SK-N-SH (cell line): ENCODE measurements around the gene IRAG1. TPM values are rescaled to one million over a fixed set of nuclear protein-coding genes. Genes with fewer than 3 reads are reported as not detected.

ENCODE experiments used
- CTCF ChIA-PET: fragments of 300-600, 350-600 bp; formaldehyde crosslinking; extraction: SDS; loops from one replicate; lab custom pipeline; 2021; lab: Yijun Ruan, JAX
- POLR2A ChIA-PET: fragments of 350-600 bp; sonication (Branson Sonifier 250); formaldehyde crosslinking; extraction: SDS; loops from one replicate; lab custom pipeline; 2020; ENCODE audit warnings: antibody characterized with exemption, inconsistent platforms; lab: Yijun Ruan, JAX
- DNase-seq: peaks from one replicate; pipeline ENCODE4 v3.0.0; 2012
- H2AFZ ChIP-seq: fragments of 200-600 bp; sonication (generic); 2 replicates; pipeline ENCODE4 v1.8.1; 2016; ENCODE audit warnings: antibody characterized with exemption, mild to moderate bottlenecking, low read depth
- H3F3A ChIP-seq: fragments of 200-600 bp; sonication (generic); replicated peaks from 2 replicates; pipeline ENCODE3; 2016; ENCODE audit warnings: antibody characterized with exemption, mild to moderate bottlenecking; ENCODE audit not compliant: insufficient read depth
- H3K27ac ChIP-seq, 2 experiments: fragments of 200-500 bp in 1 of 2; fragments of 200-600 bp in 1 of 2; sonication (Bioruptor generic) in 1 of 2; sonication (generic), shearing (Covaris generic) in 1 of 2; 2 replicates each; pipeline versions ENCODE4 v1.5.1 to v1.6.1; 2014 to 2016; ENCODE audit warnings: low read depth in 2 of 2, inconsistent platforms in 1 of 2, low read length in 1 of 2, mild to moderate bottlenecking in 1 of 2, mixed read lengths in 1 of 2
- H3K27me3 ChIP-seq: fragments of 200-600 bp; sonication (generic), shearing (Covaris generic); 2 replicates; pipeline ENCODE4 v1.6.1; 2016; ENCODE audit warnings: mixed run types; ENCODE audit not compliant: insufficient read depth
- H3K36me3 ChIP-seq, 2 experiments: fragments of 200-500 bp in 1 of 2; fragments of 200-600 bp in 1 of 2; sonication (Bioruptor generic) in 1 of 2; sonication (generic) in 1 of 2; replicated peaks in 1 of 2; 2 replicates each; pipeline versions ENCODE3 to v1.5.1; 2014 to 2016; ENCODE audit warnings: low read length in 1 of 2, mild to moderate bottlenecking in 1 of 2; ENCODE audit not compliant: insufficient read depth in 2 of 2, control insufficient read depth in 1 of 2
- H3K4me1 ChIP-seq, 2 experiments: fragments of 200-500 bp in 1 of 2; fragments of 200-600 bp in 1 of 2; sonication (Bioruptor generic) in 1 of 2; sonication (generic), shearing (Covaris generic) in 1 of 2; 2 replicates each; pipeline versions ENCODE4 v1.5.1 to v1.6.1; 2014 to 2016; ENCODE audit warnings: low read depth in 1 of 2, low read length in 1 of 2, mixed run types in 1 of 2; ENCODE audit not compliant: insufficient read depth in 2 of 2, control insufficient read depth in 1 of 2
- H3K4me2 ChIP-seq: fragments of 200-600 bp; sonication (generic), shearing (Covaris generic); 2 replicates; pipeline ENCODE4 v1.6.1; 2017; ENCODE audit warnings: mixed run types
- H3K4me3 ChIP-seq, 2 experiments: fragments of 200-500 bp in 1 of 2; fragments of 200-600 bp in 1 of 2; sonication (Bioruptor generic) in 1 of 2; sonication (generic), shearing (Covaris generic) in 1 of 2; 2 replicates each; pipeline versions ENCODE4 v1.5.1 to v1.8.1; 2014 to 2016; ENCODE audit warnings: low read depth in 2 of 2, inconsistent platforms in 1 of 2, low read length in 1 of 2, mild to moderate bottlenecking in 1 of 2, mixed read lengths in 1 of 2, moderate library complexity in 1 of 2
- H3K79me2 ChIP-seq: fragments of 200-600 bp; sonication (generic); 2 replicates; pipeline ENCODE4 v1.8.1; 2017; ENCODE audit warnings: mild to moderate bottlenecking; ENCODE audit not compliant: insufficient read depth
- H3K9ac ChIP-seq: fragments of 200-600 bp; sonication (generic); 2 replicates; pipeline ENCODE4 v1.6.1; 2017; ENCODE audit warnings: mixed run types
- H3K9me2 ChIP-seq: fragments of 200-600 bp; sonication (generic); 2 replicates; pipeline ENCODE4 v1.6.1; 2017; ENCODE audit warnings: mixed run types
- H3K9me3 ChIP-seq: fragments of 200-600 bp; sonication (generic); 2 replicates; pipeline ENCODE4 v1.6.1; 2017; ENCODE audit warnings: mixed run types, mild to moderate bottlenecking, moderate library complexity
- H4K20me1 ChIP-seq: fragments of 200-600 bp; sonication (generic); 2 replicates; pipeline ENCODE4 v1.6.1; 2017; ENCODE audit warnings: mild to moderate bottlenecking, mixed run types; ENCODE audit not compliant: insufficient read depth
- CHD2 ChIP-seq: fragments of 150-350 bp; IDR thresholded peaks from 2 replicates; pipeline ENCODE4 v1.6.1; 2018; ENCODE audit warnings: low read length; ENCODE audit not compliant: partially characterized antibody
- CTCF ChIP-seq: fragments of 200-600 bp; sonication (generic); IDR thresholded peaks from 2 replicates; pipeline ENCODE4 v1.6.1; 2017; ENCODE audit warnings: antibody characterized with exemption, mild to moderate bottlenecking, moderate library complexity
- ELF1 ChIP-seq: IDR thresholded peaks from 2 replicates; pipeline ENCODE4 v1.4.0; 2012
- FOXM1 ChIP-seq: IDR thresholded peaks from 2 replicates; pipeline ENCODE4 v1.4.0; 2012; ENCODE audit warnings: low read depth, mild to moderate bottlenecking
- GATA2 ChIP-seq: sonication (generic); formaldehyde crosslinking; IDR thresholded peaks from 2 replicates; pipeline ENCODE4 v1.5.0; 2020; ENCODE audit warnings: mild to moderate bottlenecking, missing genetic modification reagents
- MEF2A ChIP-seq: IDR thresholded peaks from 2 replicates; pipeline ENCODE4 v1.4.0; 2012; ENCODE audit warnings: low read depth, borderline replicate concordance
- MXI1 ChIP-seq: IDR thresholded peaks from 2 replicates; pipeline ENCODE4 v1.6.1; 2012; ENCODE audit warnings: mild to moderate bottlenecking, low read depth, low read length, improper control_type of control experiment
- NFIC ChIP-seq: IDR thresholded peaks from 2 replicates; pipeline ENCODE4 v1.4.0; 2012; ENCODE audit warnings: borderline replicate concordance
- NRF1 ChIP-seq: IDR thresholded peaks from 2 replicates; pipeline ENCODE4 v1.6.1; 2012; ENCODE audit warnings: low read depth, mild to moderate bottlenecking, low read length
- PBX3 ChIP-seq: IDR thresholded peaks from 2 replicates; pipeline ENCODE4; 2012
- RCOR1 ChIP-seq: fragments of 150-350 bp; IDR thresholded peaks from 2 replicates; pipeline ENCODE4 v1.6.1; 2017; ENCODE audit warnings: antibody characterized with exemption, low read length
- RFX5 ChIP-seq: IDR thresholded peaks from 2 replicates; pipeline ENCODE4 v1.6.1; 2012; ENCODE audit warnings: mild to moderate bottlenecking, improper control_type of control experiment, low read length
- SIN3A ChIP-seq: IDR thresholded peaks from 2 replicates; pipeline ENCODE4 v1.6.1; 2012; ENCODE audit warnings: low read depth, mild to moderate bottlenecking, low read length, moderate library complexity, borderline replicate concordance
- SMC3 ChIP-seq: IDR thresholded peaks from 2 replicates; pipeline ENCODE4 v1.6.1; 2012; ENCODE audit warnings: low read depth, low read length, improper control_type of control experiment
- TCF12 ChIP-seq: IDR thresholded peaks from 2 replicates; pipeline ENCODE4 v1.4.0; 2012
- TEAD4 ChIP-seq: IDR thresholded peaks from 2 replicates; pipeline ENCODE4 v1.4.0; 2012; ENCODE audit warnings: mild to moderate bottlenecking, borderline replicate concordance; ENCODE audit not compliant: insufficient read depth
- USF1 ChIP-seq: IDR thresholded peaks from 2 replicates; pipeline ENCODE4 v1.4.0; 2012; ENCODE audit warnings: low read depth, borderline replicate concordance
- ZBTB33 ChIP-seq: IDR thresholded peaks from 2 replicates; pipeline ENCODE4 v1.4.0; 2012; ENCODE audit warnings: low read depth, borderline replicate concordance
- WGBS: methylation state at CpG from one replicate; pipeline ENCODE4 v1.1.6; 2017; ENCODE audit warnings: low lambda C conversion rate; 5-methylcytosine and 5-hydroxymethylcytosine counted together
- polyA plus RNA-seq, 3 experiments: library from polyadenylated mRNA; depleted of rRNA; stranded (reverse); fragments of >200 nt; gene quantifications; 2 replicates each; pipeline ENCODE4 v1.2.3, GENCODE V29; 2012
- TF ChIP-seq, protein P1 (sequence below): IDR thresholded peaks from 2 replicates; pipeline ENCODE4 v1.6.1; 2012; ENCODE audit warnings: mild to moderate bottlenecking, low read depth, low read length, moderate library complexity

Gene IRAG1
- polyA plus RNA-seq, 1 of the 3 experiments (the other 2 are of a cell fraction): 0.05 TPM

DNA sequence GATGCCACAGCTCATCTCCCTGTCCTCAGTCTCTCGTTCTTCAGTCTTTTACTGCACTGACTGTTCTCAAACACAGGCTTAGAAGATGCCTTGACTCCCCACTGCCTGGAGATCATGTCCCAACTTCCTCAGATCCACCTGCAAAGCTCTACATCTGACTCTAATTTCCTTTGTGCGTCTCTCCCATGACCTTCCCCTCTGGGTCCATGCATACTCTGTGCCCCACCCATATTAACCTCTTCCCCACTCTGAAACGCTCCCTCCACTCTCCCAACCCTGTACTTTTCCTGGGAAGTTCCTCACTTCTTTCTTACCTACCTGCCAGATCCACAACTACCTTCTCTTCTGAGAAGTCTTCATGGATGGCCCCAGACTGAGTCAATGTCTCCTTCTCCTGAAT, 16.6 kb downstream of the IRAG1 start:
- H3K9ac ChIP-seq: no peak overlapping the region
- peaks cover 9% of the 10 kb centered on the region; the same call in 1 of the 2 replicates for H3K27me3 ChIP-seq
- H4K20me1 ChIP-seq: no peaks in the 10 kb centered on the region
- H3K79me2 ChIP-seq: no peaks in the 10 kb centered on the region
- no peak for TF ChIP-seq RFX5
- TF ChIP-seq CHD2: no peak
- no peak for TF ChIP-seq ELF1
- TF ChIP-seq TCF12: no peak
- TF ChIP-seq SIN3A: no peak
- no peak for TF ChIP-seq NRF1
- TF ChIP-seq CTCF: no peak
- no peak for TF ChIP-seq PBX3
- TF ChIP-seq GATA2 (CRISPR knock-in tag): no peak
- no peak for TF ChIP-seq MXI1
- TF ChIP-seq, all 33 proteins: peak for 0
- ChIA-PET CTCF (interaction anchor here (1.0 to 1.7 kb wide), 3 partner anchors 53 to 271 kb away, joined by 3 to 5 read pairs (median 4); partner anchors contain the start of gene RNF141), POLR2A (no interaction called here)
- H3K27ac ChIP-seq: no peak overlapping the region
- DNase-seq: no peak
- no peak overlapping the region for H2AFZ ChIP-seq
- WGBS: 60% methylated on average over 3 of the region's 3 CpGs
- H3K9me2 ChIP-seq: no peaks in the 10 kb centered on the region
- no peaks in the 10 kb centered on the region for H3K36me3 ChIP-seq
- H3K4me3 ChIP-seq: no peak overlapping the region
- H3K4me1 ChIP-seq: no peaks in the 10 kb centered on the region; a peak in 1 of 4 replicates
- H3K9me3 ChIP-seq: no peaks in the 10 kb centered on the region
- H3K4me2 ChIP-seq: no peak overlapping the region
- no peaks in the 10 kb centered on the region for H3F3A ChIP-seq

DNA sequence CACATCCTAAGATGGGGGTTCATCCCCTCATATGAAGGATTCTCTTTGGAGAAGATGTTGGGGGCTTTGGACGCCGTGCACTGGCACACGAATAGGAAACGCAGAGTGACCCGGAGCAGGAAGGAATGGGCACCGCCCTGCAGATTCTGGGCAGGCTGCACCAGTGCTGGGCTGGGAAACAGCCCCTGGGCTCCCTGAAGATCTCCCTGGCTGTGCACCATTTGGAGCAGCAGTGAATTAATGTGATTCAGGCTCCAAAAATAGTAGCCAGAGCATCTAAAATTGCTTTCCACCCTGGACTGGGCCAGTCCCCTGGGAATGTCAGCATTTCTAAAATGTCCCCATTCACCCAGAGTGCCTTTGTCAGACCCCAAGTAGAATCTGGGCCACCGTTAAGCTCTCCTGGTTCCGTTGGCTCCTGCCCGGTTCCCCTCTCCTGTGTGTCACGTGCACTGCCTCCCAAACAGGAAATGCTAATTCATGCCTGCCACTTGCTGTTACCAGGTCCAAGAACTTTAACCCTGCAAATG, 18.6 kb downstream of the IRAG1 start:
- ChIA-PET POLR2A (no interaction called here), CTCF (interaction anchor here (0.6 to 1.7 kb wide), 2 partner anchors 269 to 1077 kb away, joined by 3 to 5 read pairs; no protein-coding TSS in a partner anchor)
- Histone ChIP-seq H3F3A (no peaks in the 10 kb centered on the region), H3K4me1 (peaks cover 0 to 3% of the 10 kb centered on the region in 2 experiments; a peak in 2 of 4 replicates), H3K4me2 (no peak overlapping the region), H3K9ac (no peak overlapping the region), H3K79me2 (no peaks in the 10 kb centered on the region), H3K36me3 (no peaks in the 10 kb centered on the region), H2AFZ (no peak overlapping the region), H3K27ac (no peak overlapping the region), H3K9me2 (no peaks in the 10 kb centered on the region), H4K20me1 (no peaks in the 10 kb centered on the region), H3K9me3 (no peaks in the 10 kb centered on the region), H3K27me3 (peaks cover 9% of the 10 kb centered on the region; the same call in 1 of the 2 replicates), H3K4me3 (no peak overlapping the region)
- DNase-seq: no peak
- 92% methylated on average over 9 of the region's 10 CpGs for WGBS
- TF ChIP-seq SIN3A (no peak), MEF2A (no peak), SMC3 (no peak), FOXM1 (no peak), RCOR1 (no peak), MXI1 (no peak), CHD2 (no peak), USF1 (no peak), ZBTB33 (no peak), TEAD4 (no peak), NFIC (no peak)
- TF ChIP-seq, protein P1, sequence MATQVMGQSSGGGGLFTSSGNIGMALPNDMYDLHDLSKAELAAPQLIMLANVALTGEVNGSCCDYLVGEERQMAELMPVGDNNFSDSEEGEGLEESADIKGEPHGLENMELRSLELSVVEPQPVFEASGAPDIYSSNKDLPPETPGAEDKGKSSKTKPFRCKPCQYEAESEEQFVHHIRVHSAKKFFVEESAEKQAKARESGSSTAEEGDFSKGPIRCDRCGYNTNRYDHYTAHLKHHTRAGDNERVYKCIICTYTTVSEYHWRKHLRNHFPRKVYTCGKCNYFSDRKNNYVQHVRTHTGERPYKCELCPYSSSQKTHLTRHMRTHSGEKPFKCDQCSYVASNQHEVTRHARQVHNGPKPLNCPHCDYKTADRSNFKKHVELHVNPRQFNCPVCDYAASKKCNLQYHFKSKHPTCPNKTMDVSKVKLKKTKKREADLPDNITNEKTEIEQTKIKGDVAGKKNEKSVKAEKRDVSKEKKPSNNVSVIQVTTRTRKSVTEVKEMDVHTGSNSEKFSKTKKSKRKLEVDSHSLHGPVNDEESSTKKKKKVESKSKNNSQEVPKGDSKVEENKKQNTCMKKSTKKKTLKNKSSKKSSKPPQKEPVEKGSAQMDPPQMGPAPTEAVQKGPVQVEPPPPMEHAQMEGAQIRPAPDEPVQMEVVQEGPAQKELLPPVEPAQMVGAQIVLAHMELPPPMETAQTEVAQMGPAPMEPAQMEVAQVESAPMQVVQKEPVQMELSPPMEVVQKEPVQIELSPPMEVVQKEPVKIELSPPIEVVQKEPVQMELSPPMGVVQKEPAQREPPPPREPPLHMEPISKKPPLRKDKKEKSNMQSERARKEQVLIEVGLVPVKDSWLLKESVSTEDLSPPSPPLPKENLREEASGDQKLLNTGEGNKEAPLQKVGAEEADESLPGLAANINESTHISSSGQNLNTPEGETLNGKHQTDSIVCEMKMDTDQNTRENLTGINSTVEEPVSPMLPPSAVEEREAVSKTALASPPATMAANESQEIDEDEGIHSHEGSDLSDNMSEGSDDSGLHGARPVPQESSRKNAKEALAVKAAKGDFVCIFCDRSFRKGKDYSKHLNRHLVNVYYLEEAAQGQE: no peak
